Mucosa of stomach (tissue), 1 donor: ENCODE measurements around the gene GALK1.
A peak's percentile ranks its signal among the peaks of the same experiment; 100 is the strongest.

Source experiments
- H3K27me3 ChIP-seq: one replicate; pipeline ENCODE4 v1.7.0; 2013; ENCODE audit warnings: mild to moderate bottlenecking, low read length; ENCODE audit not compliant: control insufficient read depth, insufficient read depth
- H3K36me3 ChIP-seq: one replicate; pipeline ENCODE4 v1.7.0; 2013; ENCODE audit warnings: low read length; ENCODE audit not compliant: control insufficient read depth, insufficient read depth
- H3K4me1 ChIP-seq: one replicate; pipeline ENCODE4 v1.7.0; 2013; ENCODE audit warnings: mild to moderate bottlenecking, low read length; ENCODE audit not compliant: control insufficient read depth, insufficient read depth
- H3K4me3 ChIP-seq: one replicate; pipeline ENCODE4 v1.7.0; 2013; ENCODE audit warnings: low read length
- H3K9ac ChIP-seq: one replicate; pipeline ENCODE4 v1.7.0; 2013; ENCODE audit warnings: mild to moderate bottlenecking, low read length, moderate library complexity
- H3K9me3 ChIP-seq: one replicate; pipeline ENCODE4 v1.7.0; 2013; ENCODE audit warnings: mild to moderate bottlenecking, low read length, moderate library complexity; ENCODE audit not compliant: control insufficient read depth
- donor health status: Pancreatic carcinoma.

GALK1 gene

GRCh38 chr17:75722076-75722475 lies 42.9 kb downstream of the GALK1 start:
- H3K27me3 ChIP-seq, result no peaks in the 10 kb centered on the region

GRCh38 chr17:75721463-75722011 lies 43.5 kb downstream of the GALK1 start:
- Histone ChIP-seq H3K9ac (peak overlapping the region; percentile 92), H3K27me3 (no peaks in the 10 kb centered on the region), H3K9me3 (no peaks in the 10 kb centered on the region), H3K4me3 (peak overlapping the region; percentile 75), H3K36me3 (peaks cover 13% of the 10 kb centered on the region), H3K4me1 (peaks cover 43% of the 10 kb centered on the region)

More at GRCh38 chr17:75722076-75722475, 42.9 kb downstream of the GALK1 start:
- Histone ChIP-seq H3K9me3 (no peaks in the 10 kb centered on the region), H3K4me3 (peak overlapping the region; percentile 75), H3K9ac (peak overlapping the region; percentile 92), H3K4me1 (peaks cover 43% of the 10 kb centered on the region), H3K36me3 (peaks cover 14% of the 10 kb centered on the region)

DNA sequence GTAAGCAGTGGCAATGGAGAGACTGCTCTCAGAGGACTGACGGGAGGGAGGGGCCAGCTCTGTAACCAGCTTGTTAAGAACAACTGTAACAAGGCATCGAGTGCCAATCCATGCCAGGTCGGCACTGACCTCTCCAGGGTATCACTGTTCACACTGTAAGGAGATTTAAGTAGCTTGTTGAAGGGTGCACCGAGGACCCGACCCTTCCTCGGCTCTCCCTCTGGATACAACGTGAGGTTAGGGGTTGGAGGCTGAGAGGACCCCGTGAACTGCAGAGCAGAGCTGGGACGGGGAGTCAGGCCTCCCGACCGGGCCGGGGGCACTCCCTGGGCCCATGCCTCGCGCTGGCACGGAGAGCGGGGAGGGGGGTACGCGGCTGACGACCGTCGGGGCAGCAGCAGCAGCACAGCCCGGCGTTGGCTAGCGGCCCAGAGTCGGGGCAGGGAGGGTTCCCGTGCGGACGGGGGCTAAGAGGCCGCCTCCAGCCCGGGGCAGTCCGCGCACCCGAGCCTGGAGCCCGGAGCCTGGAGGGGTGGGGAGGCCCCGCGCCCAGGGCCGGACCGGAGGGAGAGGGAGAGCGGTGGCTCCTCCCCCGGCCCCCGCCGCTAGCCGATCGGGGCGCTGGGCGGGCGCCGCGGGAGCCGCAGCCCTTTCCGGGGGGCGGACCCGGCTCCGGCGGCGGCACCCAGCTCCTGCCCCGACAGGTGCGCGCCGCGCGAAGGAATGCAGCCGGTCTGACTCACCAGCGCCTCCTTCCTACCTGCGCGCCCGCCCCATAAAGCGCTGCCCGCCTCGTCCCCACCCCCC lies 44.1 kb downstream of the GALK1 start, which contains the start of gene ITGB4:
TSS of gene ITGB4 (plus strand) at position 804 of the 807 bp plus-strand sequence. CDS start 3,245 bp downstream, outside the sequence.
- Histone ChIP-seq H3K9ac (peak within 1 kb of the TSS; percentile 92), H3K4me3 (peak within 1 kb of the TSS; percentile 75), H3K27me3 (no peaks in the 10 kb centered on the region), H3K4me1 (peaks cover 41% of the 10 kb centered on the region), H3K9me3 (no peaks in the 10 kb centered on the region), H3K36me3 (peaks cover 10% of the 10 kb centered on the region)

GRCh38 chr17:75719732-75720131 lies 45.3 kb downstream of the GALK1 start:
- H3K9ac ChIP-seq, result no peak overlapping the region
- H3K4me3 ChIP-seq, result no peak overlapping the region
- H3K4me1 ChIP-seq, result peaks cover 34% of the 10 kb centered on the region
- peaks cover 1% of the 10 kb centered on the region for H3K36me3 ChIP-seq
- no peaks in the 10 kb centered on the region for H3K27me3 ChIP-seq
- no peaks in the 10 kb centered on the region for H3K9me3 ChIP-seq

DNA sequence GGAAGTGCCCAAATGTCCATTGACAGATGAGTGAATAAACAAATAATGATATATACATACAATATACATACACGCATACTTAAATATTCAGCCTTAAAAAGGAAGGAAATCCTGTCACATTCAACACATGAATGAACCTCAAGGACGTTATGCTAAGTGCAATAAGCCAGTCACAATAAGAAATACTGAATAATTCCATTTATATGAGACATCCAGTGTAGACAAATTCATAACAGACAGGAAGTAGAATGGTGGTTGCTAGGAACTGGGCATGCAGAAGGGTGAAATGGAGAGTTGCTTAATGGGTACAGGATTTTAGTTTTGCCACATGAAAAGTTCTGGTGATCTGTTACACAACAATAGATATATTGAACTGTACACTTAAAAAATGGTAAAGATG lies 52.5 kb downstream of the GALK1 start:
- no peak overlapping the region for H3K4me3 ChIP-seq
- H3K36me3 ChIP-seq, result no peaks in the 10 kb centered on the region
- no peak overlapping the region for H3K9ac ChIP-seq
- H3K9me3 ChIP-seq, result no peaks in the 10 kb centered on the region
- H3K27me3 ChIP-seq, result no peaks in the 10 kb centered on the region
- peaks cover 9% of the 10 kb centered on the region for H3K4me1 ChIP-seq
